SU-DHL-6 (cell line): ENCODE results near the gene CERS6.

ENCODE experiments used
- H2AFZ ChIP-seq: fragments of 200-600 bp; sonication (generic); 2 replicates; pipeline ENCODE4 v1.6.1; 2014; ENCODE audit warnings: low read depth, mild to moderate bottlenecking, moderate library complexity, mixed read lengths, antibody characterized with exemption, low read length; ENCODE audit not compliant: severe bottlenecking
- H3F3A ChIP-seq: fragments of 200-600 bp; shearing (Covaris generic); 2 replicates; pipeline ENCODE4 v1.6.0; 2016; ENCODE audit warnings: antibody characterized with exemption, mild to moderate bottlenecking; ENCODE audit not compliant: insufficient read depth
- H3K27ac ChIP-seq: fragments of 200-600 bp; sonication (generic); 2 replicates; pipeline ENCODE4 v1.5.1; 2016; ENCODE audit warnings: low read depth, mild to moderate bottlenecking, low read length, moderate library complexity, mixed read lengths
- H3K27me3 ChIP-seq: fragments of 200-600 bp; sonication (generic), shearing (Covaris generic); 2 replicates; pipeline ENCODE4 v1.6.0; 2014; ENCODE audit warnings: mild to moderate bottlenecking, low read length
- H3K36me3 ChIP-seq: fragments of 200-600 bp; sonication (generic); 2 replicates; pipeline ENCODE4 v1.6.1; 2014; ENCODE audit warnings: mild to moderate bottlenecking, low read length, mixed read lengths
- H3K4me2 ChIP-seq: fragments of 300-600, 200-600 bp; shearing (Covaris generic), sonication (generic); 2 replicates; pipeline ENCODE4 v1.6.0; 2014; ENCODE audit warnings: low read length, low read depth, mild to moderate bottlenecking; ENCODE audit not compliant: poor library complexity, severe bottlenecking
- H3K4me3 ChIP-seq: fragments of 200-600 bp; sonication (generic); 2 replicates; pipeline ENCODE4 v1.5.1; 2014; ENCODE audit warnings: antibody characterized with exemption, low read length, mild to moderate bottlenecking, mixed read lengths; ENCODE audit not compliant: insufficient read depth, poor library complexity, severe bottlenecking
- H3K79me2 ChIP-seq: fragments of 200-600 bp; sonication (generic); 2 replicates; pipeline ENCODE4 v1.6.1; 2014; ENCODE audit warnings: mild to moderate bottlenecking, low read length, moderate library complexity; ENCODE audit not compliant: insufficient read depth
- H3K9ac ChIP-seq: fragments of 200-600 bp; sonication (generic); 2 replicates; pipeline ENCODE4 v1.7.0; 2014; ENCODE audit warnings: mild to moderate bottlenecking, low read length
- H3K9me2 ChIP-seq: fragments of 200-600 bp; sonication (generic); replicated peaks from 2 replicates; pipeline ENCODE4 v1.6.1; 2014; ENCODE audit warnings: low read length; ENCODE audit not compliant: insufficient read depth
- H3K9me3 ChIP-seq: fragments of 200-600 bp; sonication (generic); 2 replicates; pipeline ENCODE4 v1.6.1; 2014; ENCODE audit warnings: low read length, mixed read lengths; ENCODE audit not compliant: insufficient read depth
- H4K20me1 ChIP-seq: fragments of 200-600 bp; sonication (generic); 2 replicates; pipeline ENCODE4 v1.6.1; 2014; ENCODE audit warnings: low read depth, mild to moderate bottlenecking, antibody characterized with exemption, low read length, moderate library complexity, mixed read lengths
- CTCF ChIP-seq: fragments of 200-600 bp; sonication (generic); IDR thresholded peaks from one replicate; pipeline ENCODE4 v1.5.1; 2017; ENCODE audit warnings: antibody characterized with exemption, mild to moderate bottlenecking, low read length, moderate library complexity; ENCODE audit not compliant: insufficient read depth, poor library complexity, severe bottlenecking
- EZH2phosphoT487 ChIP-seq: fragments of 200-600 bp; sonication (generic), shearing (Covaris generic); conservative IDR thresholded peaks from 2 replicates; pipeline ENCODE4 v1.6.1; 2018; ENCODE audit warnings: mild to moderate bottlenecking, antibody characterized with exemption, low read length, moderate library complexity, mixed read lengths

CERS6 gene

DNA sequence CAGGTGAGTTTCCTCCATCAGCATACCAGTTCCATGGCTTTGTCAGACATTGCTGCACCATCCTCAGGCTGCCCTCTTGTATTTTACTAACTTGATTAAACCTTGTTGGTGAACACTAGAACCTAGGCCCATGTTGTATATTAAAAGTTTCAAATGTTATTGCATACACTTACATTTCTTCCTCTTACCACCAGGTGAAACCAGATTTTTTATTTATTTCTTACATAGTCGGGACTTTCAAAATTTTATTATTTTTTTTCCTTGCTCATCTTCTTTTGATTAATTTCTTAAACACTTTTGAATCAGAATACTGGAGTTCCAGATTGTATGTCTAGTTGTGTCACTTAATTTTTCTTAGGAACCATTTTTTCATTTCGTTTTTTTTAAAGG lies 5.9 kb downstream of the CERS6 start:
- Histone ChIP-seq H3K9me3 (no peaks in the 10 kb centered on the region), H4K20me1 (no peaks in the 10 kb centered on the region)
- TF ChIP-seq EZH2phosphoT487 (no peak), CTCF (no peak)

DNA sequence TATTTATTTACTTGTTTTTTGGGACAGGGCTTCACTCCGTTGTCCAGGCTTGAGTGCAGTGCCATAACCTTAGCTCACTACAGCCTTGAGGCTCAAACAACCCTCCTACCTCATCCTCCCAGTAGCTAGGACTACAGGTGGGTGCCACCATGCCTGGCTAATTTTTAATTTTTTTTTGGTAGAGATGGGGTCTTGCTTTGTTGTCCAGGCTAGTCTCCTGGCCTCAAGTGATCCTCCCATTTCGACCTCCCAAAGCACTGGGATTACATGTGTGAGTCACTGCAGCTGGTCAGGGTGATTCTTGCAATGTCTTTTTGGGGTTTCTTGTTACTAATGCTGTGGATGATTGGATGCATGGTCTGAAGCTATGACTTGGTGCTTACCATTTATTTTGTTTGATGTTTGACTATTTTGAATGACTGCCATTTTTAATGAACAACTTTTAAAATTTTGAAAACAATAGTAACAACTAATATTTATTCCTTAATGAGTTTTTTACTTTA lies 6.5 kb downstream of the CERS6 start:
- H3K4me2 ChIP-seq, result no peak overlapping the region
- no peaks in the 10 kb centered on the region for H4K20me1 ChIP-seq
- H3K36me3 ChIP-seq, result no peaks in the 10 kb centered on the region
- H3K9me2 ChIP-seq, result no peaks in the 10 kb centered on the region
- no peak overlapping the region for H3K9ac ChIP-seq
- H3K4me3 ChIP-seq, result no peak overlapping the region
- H3K27me3 ChIP-seq, result no peaks in the 10 kb centered on the region
- H3F3A ChIP-seq, result no peaks in the 10 kb centered on the region
- H2AFZ ChIP-seq, result no peak overlapping the region
- TF ChIP-seq CTCF, result no peak
- H3K79me2 ChIP-seq, result no peaks in the 10 kb centered on the region
- no peaks in the 10 kb centered on the region for H3K9me3 ChIP-seq
- no peak overlapping the region for H3K27ac ChIP-seq

More for the DNA sequence above, 5.9 kb downstream of the CERS6 start:
- no peak overlapping the region for H3K4me2 ChIP-seq
- H3K27ac ChIP-seq, result no peak overlapping the region
- H3K79me2 ChIP-seq, result no peaks in the 10 kb centered on the region
- no peak overlapping the region for H3K4me3 ChIP-seq
- no peaks in the 10 kb centered on the region for H3K9me2 ChIP-seq
- no peak overlapping the region for H3K9ac ChIP-seq
- H3F3A ChIP-seq, result no peaks in the 10 kb centered on the region
- no peaks in the 10 kb centered on the region for H3K27me3 ChIP-seq
- H2AFZ ChIP-seq, result no peak overlapping the region
- no peaks in the 10 kb centered on the region for H3K36me3 ChIP-seq

GRCh38 chr2:168465594-168465993 lies 9.5 kb downstream of the CERS6 start:
- H3K9ac ChIP-seq, result no peak overlapping the region
- H3K9me3 ChIP-seq, result no peaks in the 10 kb centered on the region
- H3K9me2 ChIP-seq, result no peaks in the 10 kb centered on the region
- no peak overlapping the region for H2AFZ ChIP-seq
- H3K4me2 ChIP-seq, result no peak overlapping the region
- no peaks in the 10 kb centered on the region for H3K79me2 ChIP-seq
- no peaks in the 10 kb centered on the region for H3K27me3 ChIP-seq
- TF ChIP-seq EZH2phosphoT487 (no peak), CTCF (no peak)
- no peak overlapping the region for H3K4me3 ChIP-seq
- H3K27ac ChIP-seq, result no peak overlapping the region
- no peaks in the 10 kb centered on the region for H3K36me3 ChIP-seq
- no peaks in the 10 kb centered on the region for H3F3A ChIP-seq
- H4K20me1 ChIP-seq, result no peaks in the 10 kb centered on the region
